ENCODE measurements around the gene GLIS2.
A peak's percentile ranks its signal among the peaks of the same experiment; 100 is the strongest.

Gene GLIS2

GRCh38 chr16:4297480-4297879, 18.4 kb upstream of the GLIS2 start:
- Histone ChIP-seq H3K4me1 (ENCODE audit: control insufficient read depth, insufficient read depth, low read length) (peaks cover 4% of the 10 kb centered on the region), H3K36me3 (ENCODE audit: control insufficient read depth, insufficient read depth, low read length) (no peaks in the 10 kb centered on the region), H3K4me3 (ENCODE audit: insufficient read depth, low read depth, low read length) (no peak overlapping the region), H3K27ac (ENCODE audit: insufficient read depth, low read depth, low read length, poor library complexity, severe bottlenecking) (no peak overlapping the region), H3K9me3 (ENCODE audit: control insufficient read depth, low read length) (no peaks in the 10 kb centered on the region), H3K27me3 (ENCODE audit: control insufficient read depth, insufficient read depth, low read length, poor library complexity, severe bottlenecking) (no peaks in the 10 kb centered on the region)
- 90 to 91% methylated on average over 6 of the region's 6 CpGs for WGBS, 2 experiments

GRCh38 chr16:4298761-4299522, 16.9 kb upstream of the GLIS2 start:
- Histone ChIP-seq H3K4me3 (ENCODE audit: insufficient read depth, low read depth, low read length) (no peak overlapping the region), H3K27me3 (ENCODE audit: control insufficient read depth, insufficient read depth, low read length, poor library complexity, severe bottlenecking) (no peaks in the 10 kb centered on the region), H3K4me1 (ENCODE audit: control insufficient read depth, insufficient read depth, low read length) (no peaks in the 10 kb centered on the region), H3K27ac (ENCODE audit: insufficient read depth, low read depth, low read length, poor library complexity, severe bottlenecking) (no peak overlapping the region), H3K9me3 (ENCODE audit: control insufficient read depth, low read length) (no peaks in the 10 kb centered on the region), H3K36me3 (ENCODE audit: control insufficient read depth, insufficient read depth, low read length) (no peaks in the 10 kb centered on the region)
- WGBS, 2 experiments: 57 to 61% methylated on average over 15 of the region's 15 CpGs

DNA sequence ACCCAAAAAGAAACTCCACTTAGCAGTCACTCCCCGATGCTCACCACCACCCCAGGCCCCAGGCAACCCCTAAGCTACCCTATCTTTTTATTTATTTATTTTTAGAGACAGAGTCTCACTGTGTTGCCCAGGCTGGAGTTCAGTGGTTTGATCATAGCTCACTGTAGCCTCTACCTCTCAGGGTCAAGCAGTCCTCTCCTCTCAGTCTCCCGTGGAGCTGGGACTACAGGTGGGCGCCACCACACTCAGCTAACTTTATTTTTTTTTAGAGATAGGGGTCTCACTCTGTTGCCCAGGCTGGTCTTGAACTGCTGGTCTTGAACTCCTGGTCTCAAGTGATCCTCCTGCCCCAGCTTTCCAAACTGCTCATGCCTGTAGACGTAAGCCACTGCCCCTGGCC, 14.7 kb upstream of the GLIS2 start:
- Histone ChIP-seq H3K9me3 (ENCODE audit: control insufficient read depth, low read length) (no peaks in the 10 kb centered on the region), H3K4me1 (ENCODE audit: control insufficient read depth, insufficient read depth, low read length) (peaks cover 7% of the 10 kb centered on the region), H3K4me3 (ENCODE audit: insufficient read depth, low read depth, low read length) (no peak overlapping the region), H3K27me3 (ENCODE audit: control insufficient read depth, insufficient read depth, low read length, poor library complexity, severe bottlenecking) (no peaks in the 10 kb centered on the region), H3K36me3 (ENCODE audit: control insufficient read depth, insufficient read depth, low read length) (no peaks in the 10 kb centered on the region), H3K27ac (ENCODE audit: insufficient read depth, low read depth, low read length, poor library complexity, severe bottlenecking) (no peak overlapping the region)
- 94% methylated on average over 4 of the region's 4 CpGs for WGBS, 2 experiments

DNA sequence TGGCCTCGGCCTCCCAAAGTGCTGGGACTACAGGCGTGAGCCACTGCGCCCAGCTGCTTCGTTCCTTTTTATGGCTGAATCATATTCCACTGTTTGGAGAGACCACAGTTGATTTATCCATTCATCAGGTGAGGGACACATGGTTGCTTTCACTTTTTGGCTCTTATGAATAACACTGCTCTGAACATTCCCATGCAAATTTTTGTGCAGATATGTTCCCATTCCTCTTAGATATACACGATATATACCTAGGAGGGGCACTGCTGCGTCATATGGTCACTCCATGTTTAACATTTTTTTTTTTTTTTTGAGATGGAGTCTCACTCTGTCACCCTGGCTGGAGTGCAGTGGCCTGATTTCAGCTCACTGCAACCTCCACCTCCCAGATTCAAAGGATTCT, 13.9 kb upstream of the GLIS2 start:
- Histone ChIP-seq H3K36me3 (ENCODE audit: control insufficient read depth, insufficient read depth, low read length) (no peaks in the 10 kb centered on the region), H3K27ac (ENCODE audit: insufficient read depth, low read depth, low read length, poor library complexity, severe bottlenecking) (no peak overlapping the region), H3K27me3 (ENCODE audit: control insufficient read depth, insufficient read depth, low read length, poor library complexity, severe bottlenecking) (no peaks in the 10 kb centered on the region), H3K4me1 (ENCODE audit: control insufficient read depth, insufficient read depth, low read length) (peaks cover 14% of the 10 kb centered on the region), H3K9me3 (ENCODE audit: control insufficient read depth, low read length) (no peaks in the 10 kb centered on the region), H3K4me3 (ENCODE audit: insufficient read depth, low read depth, low read length) (no peak overlapping the region)
- whole genome bisulfite sequencing, 2 experiments: 92 to 97% methylated on average over 6 of the region's 6 CpGs

GRCh38 chr16:4303973-4304372, 11.9 kb upstream of the GLIS2 start:
- no peaks in the 10 kb centered on the region for H3K9me3 ChIP-seq (ENCODE audit: control insufficient read depth, low read length)
- WGBS, 2 experiments: 63 to 67% methylated on average over 13 of the region's 13 CpGs
- no peaks in the 10 kb centered on the region for H3K27me3 ChIP-seq (ENCODE audit: control insufficient read depth, insufficient read depth, low read length, poor library complexity, severe bottlenecking)
- H3K4me1 ChIP-seq (ENCODE audit: control insufficient read depth, insufficient read depth, low read length): peaks cover 16% of the 10 kb centered on the region
- no peak overlapping the region for H3K4me3 ChIP-seq (ENCODE audit: insufficient read depth, low read depth, low read length)
- no peak overlapping the region for H3K27ac ChIP-seq (ENCODE audit: insufficient read depth, low read depth, low read length, poor library complexity, severe bottlenecking)
- H3K36me3 ChIP-seq (ENCODE audit: control insufficient read depth, insufficient read depth, low read length): no peaks in the 10 kb centered on the region

DNA sequence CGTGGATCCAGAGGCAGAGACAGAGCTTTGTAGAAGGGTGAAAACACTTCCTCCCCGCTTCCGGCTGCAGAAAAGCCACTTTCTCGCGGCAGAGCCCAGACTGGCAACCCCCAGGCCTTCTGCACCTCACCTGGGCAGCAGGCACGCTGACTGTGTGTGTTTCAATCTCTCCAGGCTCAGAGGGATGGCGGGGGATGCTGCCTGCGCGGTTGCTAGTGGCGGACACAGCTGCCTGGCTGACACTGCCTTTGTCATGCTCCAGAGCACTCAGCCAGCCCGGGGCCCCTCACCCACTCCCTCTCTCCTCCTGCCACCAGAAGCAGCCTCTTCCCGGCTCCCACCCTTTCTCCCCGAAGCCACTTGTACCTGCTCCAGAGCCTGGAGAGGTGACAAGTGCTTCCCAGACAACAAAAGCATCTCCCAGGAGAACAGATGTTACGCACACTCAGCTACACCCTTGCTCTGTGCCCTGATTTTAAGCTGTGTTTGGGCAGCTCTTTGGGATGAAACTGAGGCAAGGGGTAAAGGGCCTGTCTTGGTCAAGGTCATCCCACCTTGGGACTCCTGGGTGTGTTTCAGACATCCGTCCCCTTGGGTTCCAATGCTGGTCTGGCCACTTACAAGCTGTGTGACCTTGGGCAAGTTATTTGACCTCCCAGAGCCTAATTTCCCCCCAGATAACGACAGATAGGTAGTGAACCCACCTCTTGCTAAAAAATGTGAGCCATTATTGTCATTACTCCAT, 9.2 kb upstream of the GLIS2 start:
- Histone ChIP-seq H3K27ac (ENCODE audit: insufficient read depth, low read depth, low read length, poor library complexity, severe bottlenecking) (no peak overlapping the region), H3K27me3 (ENCODE audit: control insufficient read depth, insufficient read depth, low read length, poor library complexity, severe bottlenecking) (no peaks in the 10 kb centered on the region), H3K36me3 (ENCODE audit: control insufficient read depth, insufficient read depth, low read length) (no peaks in the 10 kb centered on the region), H3K4me1 (ENCODE audit: control insufficient read depth, insufficient read depth, low read length) (peaks cover 30% of the 10 kb centered on the region), H3K9me3 (ENCODE audit: control insufficient read depth, low read length) (no peaks in the 10 kb centered on the region), H3K4me3 (ENCODE audit: insufficient read depth, low read depth, low read length) (peak overlapping the region; percentile 70)
- WGBS, 2 experiments: 58 to 61% methylated on average over 16 of the region's 16 CpGs

DNA sequence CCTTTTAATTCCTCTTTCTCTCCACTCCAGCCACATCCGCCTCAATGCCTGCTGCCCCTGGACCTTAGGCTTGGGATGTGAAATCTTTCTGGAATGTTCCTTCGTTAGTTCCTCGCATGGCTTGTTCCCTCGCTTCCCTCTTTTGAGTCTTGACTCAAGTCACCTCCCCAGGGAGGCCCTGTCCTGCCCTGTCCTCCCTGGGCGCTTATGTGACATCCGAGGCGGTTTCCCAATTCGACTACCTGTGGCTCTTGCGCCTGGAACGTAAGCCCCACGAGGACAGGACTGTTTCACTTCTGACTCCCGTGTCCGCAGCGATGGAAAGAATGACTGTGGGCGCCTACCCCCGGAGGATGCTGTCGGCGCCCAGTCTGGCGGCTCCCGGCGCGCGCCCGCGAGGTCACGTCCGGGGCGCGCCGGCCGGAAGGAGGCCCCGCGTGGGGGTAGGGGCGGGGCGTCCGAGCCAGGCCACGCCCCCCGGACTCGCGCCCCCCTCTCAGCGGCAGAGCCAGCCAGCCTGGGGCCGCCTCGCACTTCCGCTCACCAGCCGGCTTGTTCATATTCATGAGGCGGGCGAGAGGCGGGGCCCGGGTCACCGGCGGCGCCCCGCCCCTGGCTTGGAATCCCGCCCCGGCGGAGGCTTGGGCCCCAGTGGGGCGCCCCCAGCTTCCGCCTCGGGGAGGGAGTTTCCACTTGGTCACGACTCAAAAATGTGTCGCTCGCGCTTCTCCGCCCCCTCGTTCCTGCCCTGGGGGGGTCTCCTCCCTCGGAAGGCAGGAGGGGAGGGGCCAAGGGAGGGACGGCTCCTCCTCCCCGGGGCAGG, 8.4 kb upstream of the GLIS2 start:
- 6% methylated on average over 68 of the region's 68 CpGs for WGBS, 2 experiments
- Histone ChIP-seq H3K9me3 (ENCODE audit: control insufficient read depth, low read length) (no peaks in the 10 kb centered on the region), H3K4me1 (ENCODE audit: control insufficient read depth, insufficient read depth, low read length) (peaks cover 30% of the 10 kb centered on the region), H3K4me3 (ENCODE audit: insufficient read depth, low read depth, low read length) (peak overlapping the region; percentile 70), H3K27ac (ENCODE audit: insufficient read depth, low read depth, low read length, poor library complexity, severe bottlenecking) (peak overlapping the region; percentile 44), H3K36me3 (ENCODE audit: control insufficient read depth, insufficient read depth, low read length) (no peaks in the 10 kb centered on the region), H3K27me3 (ENCODE audit: control insufficient read depth, insufficient read depth, low read length, poor library complexity, severe bottlenecking) (no peaks in the 10 kb centered on the region)

DNA sequence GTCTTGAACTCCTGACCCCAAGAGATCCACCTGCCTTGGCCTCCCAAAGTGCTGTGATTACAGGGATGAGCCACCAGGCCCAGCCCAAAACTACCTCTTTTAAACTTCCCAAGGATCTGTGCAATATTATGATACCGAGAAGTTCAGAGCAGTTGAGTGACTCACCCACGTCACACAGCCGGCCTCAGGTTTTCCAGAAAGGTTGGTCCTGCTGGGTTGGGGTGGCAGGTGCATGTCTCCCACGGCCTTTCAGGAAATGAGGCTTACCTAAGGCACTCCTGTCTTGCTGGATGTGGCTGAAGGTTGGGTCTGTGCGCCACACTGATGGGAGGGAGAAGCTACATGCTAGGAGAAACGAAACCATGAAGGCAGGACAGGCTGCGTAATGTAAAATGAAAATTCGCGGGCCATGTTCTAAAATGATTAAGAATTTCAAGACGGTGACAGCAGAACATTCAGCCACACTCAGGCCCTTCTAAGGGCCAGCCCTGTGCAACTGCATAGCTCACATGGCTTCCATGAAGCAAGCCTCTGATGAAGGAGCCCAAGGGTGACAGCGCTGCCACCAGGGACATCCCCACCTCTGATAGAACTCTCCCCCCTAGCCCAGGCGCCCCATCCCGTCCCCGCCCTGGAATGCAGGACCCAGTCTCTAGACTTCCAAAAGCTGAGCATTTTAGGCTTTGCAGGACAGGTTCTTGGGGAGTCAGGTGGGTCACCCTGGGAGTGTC, 6.6 kb upstream of the GLIS2 start:
- Histone ChIP-seq H3K4me1 (ENCODE audit: control insufficient read depth, insufficient read depth, low read length) (peaks cover 28% of the 10 kb centered on the region), H3K36me3 (ENCODE audit: control insufficient read depth, insufficient read depth, low read length) (no peaks in the 10 kb centered on the region), H3K9me3 (ENCODE audit: control insufficient read depth, low read length) (no peaks in the 10 kb centered on the region), H3K27ac (ENCODE audit: insufficient read depth, low read depth, low read length, poor library complexity, severe bottlenecking) (no peak overlapping the region), H3K4me3 (ENCODE audit: insufficient read depth, low read depth, low read length) (no peak overlapping the region), H3K27me3 (ENCODE audit: control insufficient read depth, insufficient read depth, low read length, poor library complexity, severe bottlenecking) (peaks cover 13% of the 10 kb centered on the region)
- 87% methylated on average over 14 of the region's 14 CpGs for WGBS, 2 experiments

GRCh38 chr16:4309833-4310266, 6.0 kb upstream of the GLIS2 start:
- H3K27ac ChIP-seq (ENCODE audit: insufficient read depth, low read depth, low read length, poor library complexity, severe bottlenecking): no peak overlapping the region
- H3K9me3 ChIP-seq (ENCODE audit: control insufficient read depth, low read length): no peaks in the 10 kb centered on the region
- 17 to 19% methylated on average over 11 of the region's 11 CpGs for WGBS, 2 experiments

More at GRCh38 chr16:4309833-4310266, 6.0 kb upstream of the GLIS2 start:
- Histone ChIP-seq H3K27me3 (ENCODE audit: control insufficient read depth, insufficient read depth, low read length, poor library complexity, severe bottlenecking) (peaks cover 19% of the 10 kb centered on the region), H3K36me3 (ENCODE audit: control insufficient read depth, insufficient read depth, low read length) (no peaks in the 10 kb centered on the region), H3K4me3 (ENCODE audit: insufficient read depth, low read depth, low read length) (no peak overlapping the region), H3K4me1 (ENCODE audit: control insufficient read depth, insufficient read depth, low read length) (peaks cover 26% of the 10 kb centered on the region)
